ENCODE results near the gene KLC1.
"Not testable (repeated sequence)": the region's sequence is repeated elsewhere in the genome, so short reads cannot be mapped to it uniquely, and the experiment has no call there.

The KLC1 gene

DNA sequence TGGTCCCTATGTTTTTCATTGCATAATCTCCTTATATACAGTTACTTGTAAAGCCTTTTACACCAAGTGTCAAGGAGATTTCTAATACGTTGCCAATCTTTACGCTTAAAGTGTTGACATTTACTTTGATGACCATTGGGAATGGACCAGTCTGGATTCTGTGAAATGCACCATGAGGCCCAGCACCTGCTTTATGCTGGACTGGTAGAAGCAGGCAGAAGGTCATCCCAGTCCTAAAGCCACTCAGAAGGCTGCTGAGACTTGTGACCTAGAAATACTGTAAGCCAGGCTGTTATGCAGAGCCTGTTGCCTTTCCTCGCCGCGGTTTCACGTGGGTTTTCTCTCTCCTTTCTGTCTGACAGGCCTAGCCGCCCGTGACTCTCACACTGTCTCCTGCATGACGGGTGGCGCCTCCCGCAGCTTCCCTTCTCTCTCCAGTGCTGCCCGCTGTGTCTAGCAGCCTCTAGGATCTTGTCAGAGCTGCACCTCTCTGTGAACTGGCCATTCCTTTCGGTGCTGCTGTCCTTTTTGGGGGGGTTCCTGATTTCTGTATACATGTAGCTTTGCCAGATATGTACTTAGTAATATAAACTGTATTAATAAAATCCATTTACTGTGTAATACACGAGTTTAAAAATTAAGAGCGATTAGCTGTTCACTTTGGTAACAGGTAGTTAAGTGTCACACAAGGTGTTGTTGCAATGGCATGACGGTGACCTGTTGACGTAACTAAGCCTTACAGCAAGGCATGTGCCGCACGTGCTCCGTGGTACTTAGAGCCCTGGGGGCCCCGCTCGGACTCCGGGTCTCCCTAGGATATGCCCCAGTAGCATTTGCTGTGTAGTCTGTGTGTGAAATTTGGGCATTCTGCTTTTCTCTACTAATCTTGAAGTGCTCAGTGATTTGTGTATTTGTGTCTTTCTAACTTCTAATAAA, 56.5 kb downstream of the KLC1 start:
- DNase-seq (ENCODE audit: low read depth, low spot score), result no peak
- H3K4me3 ChIP-seq (ENCODE audit: low read length), result no peak overlapping the region

DNA sequence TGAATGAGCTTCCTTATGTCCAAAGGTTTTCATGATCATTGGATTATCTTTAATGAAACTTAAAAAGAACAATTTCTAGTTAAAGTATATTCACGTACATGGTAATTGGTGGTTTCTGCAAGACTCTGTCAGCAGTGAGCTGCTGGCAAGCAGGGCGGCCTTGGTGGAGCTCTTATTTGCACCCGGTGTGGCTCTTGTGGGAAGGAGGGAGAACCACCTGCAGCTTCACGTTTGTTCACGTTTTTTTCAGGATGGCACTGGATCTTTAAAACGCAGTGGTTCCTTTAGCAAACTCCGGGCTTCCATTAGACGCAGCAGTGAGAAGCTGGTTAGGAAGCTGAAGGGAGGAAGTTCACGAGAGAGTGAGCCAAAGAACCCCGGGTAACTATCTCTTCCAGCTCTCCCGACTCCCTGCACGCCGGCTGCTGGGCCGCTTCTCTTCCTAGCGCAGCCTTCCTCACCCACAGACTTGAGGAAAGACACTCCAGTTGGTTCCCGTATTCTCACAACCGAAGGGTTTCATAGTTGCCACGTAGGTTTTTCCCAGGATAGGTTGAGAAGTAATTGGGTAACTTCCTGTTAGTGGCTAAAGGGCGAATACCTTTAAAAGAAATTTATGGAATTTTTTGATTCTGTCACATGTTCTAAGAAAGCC, 57.9 kb downstream of the KLC1 start:
- DNase-seq (ENCODE audit: low read depth, low spot score), result no peak
- no peak overlapping the region for H3K4me3 ChIP-seq (ENCODE audit: low read length)

DNA sequence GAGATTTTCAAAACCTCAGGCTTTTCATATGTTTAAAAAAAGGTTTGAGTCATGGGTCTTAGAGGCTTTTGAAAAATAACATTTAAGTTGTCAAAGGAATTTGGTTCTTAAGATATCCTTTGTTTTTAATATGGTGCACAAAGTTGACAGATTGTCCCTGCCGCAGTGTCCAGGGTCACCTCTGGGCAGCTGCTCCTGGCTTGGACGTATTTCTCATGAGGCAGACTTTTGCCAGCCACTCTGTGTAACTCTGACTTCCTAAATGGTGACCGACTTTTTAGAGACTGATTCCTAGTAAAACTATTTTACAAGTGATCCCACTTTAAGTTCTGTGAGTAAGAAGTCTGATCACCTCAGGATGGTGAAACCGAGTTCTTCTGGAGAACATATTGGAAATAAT, 58.7 kb downstream of the KLC1 start:
- no peak for DNase-seq (ENCODE audit: low read depth, low spot score)
- no peak overlapping the region for H3K4me3 ChIP-seq (ENCODE audit: low read length)

GRCh38 chr14:103688441-103688840, 59.4 kb downstream of the KLC1 start:
- DNase-seq (ENCODE audit: low read depth, low spot score), result no peak
- no peak overlapping the region for H3K4me3 ChIP-seq (ENCODE audit: low read length)

DNA sequence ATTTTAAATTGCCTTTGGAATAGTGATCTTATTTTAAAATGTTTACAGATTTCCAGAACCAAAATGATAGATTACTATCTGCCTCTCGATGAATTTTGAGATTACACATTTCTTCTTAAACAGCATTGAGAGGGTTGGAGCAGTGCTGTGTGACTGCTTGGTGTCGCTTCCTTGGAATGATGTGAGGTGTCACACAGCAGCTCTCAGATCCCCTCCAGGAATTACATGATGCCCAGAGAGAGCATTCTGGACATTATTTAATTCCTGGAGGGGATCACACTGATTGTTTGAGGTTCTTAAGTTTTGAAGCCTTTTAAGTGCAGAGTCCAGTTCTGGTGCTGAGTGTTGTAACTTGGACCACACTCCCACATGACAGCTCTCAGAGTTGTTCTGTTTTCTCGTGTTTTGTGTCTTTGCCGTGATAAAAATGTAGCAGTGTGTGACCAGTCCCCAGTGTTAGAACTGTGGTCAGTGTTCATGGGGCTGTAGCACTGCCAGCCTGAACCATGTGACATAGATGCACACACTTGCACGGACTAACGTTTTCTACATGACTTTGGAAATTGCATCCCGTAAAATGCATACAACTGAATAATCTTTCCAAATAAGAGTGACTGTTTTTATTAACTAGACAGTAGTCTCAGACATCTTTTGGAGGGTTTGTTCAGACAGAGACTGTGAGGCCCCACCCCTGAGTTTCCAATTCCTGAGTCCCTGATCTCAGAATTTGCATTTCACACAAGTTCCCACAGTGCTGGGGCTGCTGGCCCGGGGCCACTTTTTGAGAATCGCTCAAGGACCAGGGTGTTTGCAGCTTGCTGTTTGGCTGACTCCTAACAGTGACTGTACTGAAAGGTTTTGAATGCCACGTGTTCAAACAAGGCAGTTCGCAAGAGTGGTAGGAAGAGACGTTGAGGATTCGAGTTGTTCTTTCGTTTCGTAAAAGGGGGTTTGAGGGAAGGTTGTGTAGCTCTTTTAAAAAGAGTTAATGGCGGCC, 60.2 kb downstream of the KLC1 start:
- H3K4me3 ChIP-seq (ENCODE audit: low read length), result no peak overlapping the region
- no peak for DNase-seq (ENCODE audit: low read depth, low spot score)

DNA sequence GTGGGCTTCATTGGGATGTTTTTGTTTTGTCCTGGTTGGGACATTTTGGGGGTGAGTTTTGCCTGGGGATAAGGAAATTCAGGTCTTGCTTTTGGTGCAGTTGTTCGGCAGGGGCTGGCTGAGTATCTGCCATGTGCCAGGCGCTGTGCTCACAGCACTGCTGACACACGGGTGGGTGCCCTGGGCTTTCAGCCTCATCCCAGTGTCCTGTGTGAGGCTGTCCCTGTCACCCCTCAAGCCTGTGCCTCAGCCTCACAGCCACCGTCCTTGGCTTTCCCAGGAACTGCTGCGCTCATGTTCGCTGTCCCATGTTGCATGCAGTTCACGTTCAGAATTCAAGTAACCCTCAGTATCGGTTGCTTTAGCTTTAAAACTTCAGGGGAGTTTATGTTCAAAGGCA, 61.3 kb downstream of the KLC1 start:
- no peak for DNase-seq (ENCODE audit: low read depth, low spot score)
- no peak overlapping the region for H3K4me3 ChIP-seq (ENCODE audit: low read length)

GRCh38 chr14:103691655-103692054, 62.6 kb downstream of the KLC1 start:
- H3K4me3 ChIP-seq (ENCODE audit: low read length); DNase-seq (ENCODE audit: low read depth, low spot score): not testable (repeated sequence)

DNA sequence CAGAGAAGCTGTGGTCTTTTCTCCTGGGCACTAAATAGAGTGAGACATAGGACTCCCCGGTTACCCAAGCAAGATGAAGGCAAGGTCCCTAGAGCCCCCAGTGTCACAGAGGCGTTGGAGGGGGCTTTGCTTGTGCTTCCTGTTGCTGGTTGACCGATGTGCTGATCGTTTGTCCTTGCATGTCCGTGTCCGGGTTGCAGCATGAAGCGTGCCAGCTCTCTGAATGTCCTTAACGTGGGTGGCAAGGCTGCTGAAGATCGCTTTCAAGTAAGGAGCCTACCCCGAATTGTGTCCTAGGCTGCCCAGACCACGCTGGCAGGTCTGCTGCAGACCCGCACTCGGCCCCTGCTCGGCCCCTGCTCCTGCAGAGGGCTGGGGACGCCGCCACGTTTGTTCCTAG, 63.1 kb downstream of the KLC1 start:
- DNase-seq (ENCODE audit: low read depth, low spot score), result no peak
- H3K4me3 ChIP-seq (ENCODE audit: low read length), result no peak overlapping the region

DNA sequence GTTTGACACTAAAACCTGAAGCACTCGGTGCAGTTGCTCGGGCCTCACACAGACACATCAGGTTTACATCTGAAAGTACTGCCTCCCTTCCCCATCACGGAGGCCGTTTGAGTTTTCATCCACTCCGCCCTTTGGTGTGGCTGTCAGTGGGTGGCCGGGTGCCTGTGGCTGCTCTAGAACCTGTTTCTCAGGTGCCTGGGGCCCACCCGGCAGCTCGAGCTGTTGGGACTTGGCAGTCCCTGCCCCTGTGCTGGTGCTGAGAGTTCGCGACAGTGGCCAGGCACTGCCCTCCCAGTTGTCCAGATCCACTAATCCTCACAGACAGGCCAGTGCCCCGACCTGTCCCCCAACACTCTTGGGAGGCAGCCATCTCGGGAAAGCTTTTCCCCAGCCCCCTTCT, 63.9 kb downstream of the KLC1 start:
- H3K4me3 ChIP-seq (ENCODE audit: low read length), result no peak overlapping the region

GRCh38 chr14:103693515-103693914, 64.5 kb downstream of the KLC1 start:
- no peak overlapping the region for H3K4me3 ChIP-seq (ENCODE audit: low read length)
- DNase-seq (ENCODE audit: low read depth, low spot score), result no peak

More for the DNA sequence above, 63.9 kb downstream of the KLC1 start:
- no peak for DNase-seq (ENCODE audit: low read depth, low spot score)

- no peak for DNase-seq (ENCODE audit: low read depth, low spot score)
- no peak overlapping the region for H3K4me3 ChIP-seq (ENCODE audit: low read length)
Measured at GRCh38 chr14:103694572-103695026, 65.6 kb downstream of the KLC1 start.

DNA sequence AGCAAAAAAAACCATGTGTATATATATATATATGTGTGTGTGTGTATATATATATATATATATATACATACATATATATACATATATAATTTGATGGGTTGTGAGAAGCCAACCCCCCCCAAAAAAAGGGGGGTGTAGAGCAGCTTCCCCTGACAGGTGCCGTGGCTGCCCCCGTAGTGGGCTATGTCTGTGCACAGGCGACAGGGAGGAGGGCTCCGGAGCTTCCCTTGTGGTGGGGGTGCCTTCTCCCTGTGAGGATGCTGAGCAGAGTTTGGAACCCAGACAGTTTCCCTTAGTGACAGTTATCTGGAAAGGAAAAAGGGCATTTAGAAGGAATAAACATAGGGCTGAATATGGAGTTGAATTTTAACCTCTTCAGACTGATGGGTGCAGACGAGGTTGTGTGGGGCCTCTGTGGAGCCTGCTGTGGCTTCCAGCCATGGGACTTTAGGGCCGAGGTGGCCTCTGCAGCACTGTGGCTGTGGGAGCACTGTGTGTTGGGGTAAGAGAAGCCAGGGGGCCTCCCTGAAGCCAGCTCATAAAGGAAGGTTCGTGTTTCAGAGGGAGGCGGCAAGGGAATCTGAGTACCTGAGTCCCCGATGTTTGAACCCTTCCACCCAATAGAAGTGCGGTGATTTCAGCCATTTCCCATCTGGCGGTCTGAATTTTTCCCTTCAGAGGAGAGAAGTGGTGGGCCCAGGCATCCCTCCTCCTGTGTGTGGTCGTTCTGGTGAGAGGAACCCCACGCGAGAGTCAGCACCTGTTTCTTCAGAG, 66.5 kb downstream of the KLC1 start:
- no peak overlapping the region for H3K4me3 ChIP-seq (ENCODE audit: low read length)
- DNase-seq (ENCODE audit: low read depth, low spot score), result no peak

DNA sequence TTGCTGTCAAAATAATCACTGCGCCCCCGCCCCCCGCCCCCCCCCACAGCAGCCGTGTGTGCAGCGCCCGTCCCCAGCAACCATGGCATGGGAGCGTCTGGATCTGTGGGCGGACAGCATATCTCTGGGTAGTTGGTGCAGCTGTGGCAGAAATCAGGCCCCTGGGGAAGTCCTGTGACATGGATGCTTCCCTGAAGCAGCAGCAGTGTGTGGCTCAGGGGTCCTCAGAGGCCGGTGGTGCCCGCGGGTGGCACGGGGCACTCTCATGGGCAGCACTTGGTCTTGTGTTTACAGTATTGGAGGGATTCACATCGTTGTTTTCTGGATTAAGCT, 67.0 kb downstream of the KLC1 start:
- H3K4me3 ChIP-seq (ENCODE audit: low read length), result no peak overlapping the region
- DNase-seq (ENCODE audit: low read depth, low spot score), result no peak

- DNase-seq (ENCODE audit: low read depth, low spot score), result no peak
- no peak overlapping the region for H3K4me3 ChIP-seq (ENCODE audit: low read length)
Measured at GRCh38 chr14:103696466-103697071, 67.6 kb downstream of the KLC1 start.

- no peak for DNase-seq (ENCODE audit: low read depth, low spot score)
- no peak overlapping the region for H3K4me3 ChIP-seq (ENCODE audit: low read length)
Measured at GRCh38 chr14:103697206-103697602, 68.2 kb downstream of the KLC1 start.

DNA sequence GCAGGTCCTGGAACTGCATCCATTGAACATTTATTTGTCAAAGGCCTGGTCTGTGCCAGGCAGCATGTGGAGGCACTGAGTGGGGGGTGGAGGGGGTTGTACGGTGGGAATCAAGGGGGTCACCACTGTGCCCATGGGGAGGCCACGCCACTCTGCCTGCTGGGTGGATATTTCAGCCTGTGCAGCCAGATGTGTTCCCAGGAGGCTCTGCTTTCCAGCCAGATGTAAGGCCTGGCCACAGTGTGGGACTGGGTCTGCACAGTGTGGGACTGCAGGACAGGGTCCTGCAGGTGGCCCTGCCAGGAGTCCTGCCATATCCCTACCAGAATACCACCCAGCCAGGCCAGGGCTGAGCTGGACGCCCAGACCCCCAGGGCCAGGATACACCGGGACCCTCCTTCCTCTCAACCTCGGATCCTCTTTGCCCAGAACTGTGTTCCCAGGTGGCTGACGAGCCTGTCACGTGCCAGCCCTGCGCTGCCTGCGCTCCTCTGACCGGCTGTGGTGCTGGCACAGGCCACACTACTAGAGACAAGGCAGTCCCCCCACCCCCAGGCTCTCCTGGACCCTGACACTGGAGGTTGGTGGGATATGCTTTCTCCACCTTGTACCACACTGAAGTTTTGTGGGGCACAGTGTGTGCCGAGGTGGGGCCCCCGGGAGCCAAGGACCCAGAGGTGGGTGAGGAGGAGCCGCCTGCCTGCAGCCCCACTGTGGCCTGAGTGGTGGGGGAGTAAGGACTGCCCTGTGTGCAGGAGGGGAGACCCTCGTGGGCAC, 68.8 kb downstream of the KLC1 start:
- no peak overlapping the region for H3K4me3 ChIP-seq (ENCODE audit: low read length)
- DNase-seq (ENCODE audit: low read depth, low spot score), result no peak

GRCh38 chr14:103698380-103699260, 69.6 kb downstream of the KLC1 start:
- no peak overlapping the region for H3K4me3 ChIP-seq (ENCODE audit: low read length)

More at GRCh38 chr14:103698380-103699260, 69.6 kb downstream of the KLC1 start:
- no peak for DNase-seq (ENCODE audit: low read depth, low spot score)
